ENCODE data around the gene LIF.
A peak's percentile ranks its signal among the peaks of the same experiment; 100 is the strongest.
"Not testable (repeated sequence)": the region's sequence is repeated elsewhere in the genome, so short reads cannot be mapped to it uniquely, and the experiment has no call there.

LIF gene

DNA sequence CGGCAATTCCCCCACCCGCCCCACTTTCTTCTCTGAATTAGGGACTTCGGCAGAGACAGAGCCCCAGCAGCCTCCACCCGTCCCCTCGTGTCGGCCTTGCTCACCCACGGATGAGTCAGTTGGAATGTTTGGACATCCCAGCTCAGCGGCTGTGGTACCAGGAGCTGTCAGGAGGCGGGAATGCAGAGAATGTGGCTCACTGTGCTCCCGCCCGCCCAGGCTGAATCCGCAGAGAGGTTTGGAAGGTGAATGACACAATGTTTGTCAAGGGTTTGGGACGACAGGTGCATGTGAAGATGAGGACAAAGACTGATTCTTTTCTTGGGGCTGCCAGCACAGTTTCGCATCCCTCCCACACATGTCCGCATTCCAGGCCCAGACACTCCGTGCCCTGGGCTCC, 39.6 kb downstream of the LIF start:
- in situ Hi-C loops (cut with MboI; ENCODE audit: low sequenced_read_pairs, unreplicated experiment) = no loop called here
- TF ChIP-seq, protein P1, sequence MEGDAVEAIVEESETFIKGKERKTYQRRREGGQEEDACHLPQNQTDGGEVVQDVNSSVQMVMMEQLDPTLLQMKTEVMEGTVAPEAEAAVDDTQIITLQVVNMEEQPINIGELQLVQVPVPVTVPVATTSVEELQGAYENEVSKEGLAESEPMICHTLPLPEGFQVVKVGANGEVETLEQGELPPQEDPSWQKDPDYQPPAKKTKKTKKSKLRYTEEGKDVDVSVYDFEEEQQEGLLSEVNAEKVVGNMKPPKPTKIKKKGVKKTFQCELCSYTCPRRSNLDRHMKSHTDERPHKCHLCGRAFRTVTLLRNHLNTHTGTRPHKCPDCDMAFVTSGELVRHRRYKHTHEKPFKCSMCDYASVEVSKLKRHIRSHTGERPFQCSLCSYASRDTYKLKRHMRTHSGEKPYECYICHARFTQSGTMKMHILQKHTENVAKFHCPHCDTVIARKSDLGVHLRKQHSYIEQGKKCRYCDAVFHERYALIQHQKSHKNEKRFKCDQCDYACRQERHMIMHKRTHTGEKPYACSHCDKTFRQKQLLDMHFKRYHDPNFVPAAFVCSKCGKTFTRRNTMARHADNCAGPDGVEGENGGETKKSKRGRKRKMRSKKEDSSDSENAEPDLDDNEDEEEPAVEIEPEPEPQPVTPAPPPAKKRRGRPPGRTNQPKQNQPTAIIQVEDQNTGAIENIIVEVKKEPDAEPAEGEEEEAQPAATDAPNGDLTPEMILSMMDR (IDR thresholded peaks at IDR 0.05; ENCODE audit: borderline replicate concordance, control extremely low read depth, extremely low read depth, insufficient read depth, missing control alignments) = no peak
- DNase-seq (ENCODE audit: low spot score) = peak; percentile 20

DNA sequence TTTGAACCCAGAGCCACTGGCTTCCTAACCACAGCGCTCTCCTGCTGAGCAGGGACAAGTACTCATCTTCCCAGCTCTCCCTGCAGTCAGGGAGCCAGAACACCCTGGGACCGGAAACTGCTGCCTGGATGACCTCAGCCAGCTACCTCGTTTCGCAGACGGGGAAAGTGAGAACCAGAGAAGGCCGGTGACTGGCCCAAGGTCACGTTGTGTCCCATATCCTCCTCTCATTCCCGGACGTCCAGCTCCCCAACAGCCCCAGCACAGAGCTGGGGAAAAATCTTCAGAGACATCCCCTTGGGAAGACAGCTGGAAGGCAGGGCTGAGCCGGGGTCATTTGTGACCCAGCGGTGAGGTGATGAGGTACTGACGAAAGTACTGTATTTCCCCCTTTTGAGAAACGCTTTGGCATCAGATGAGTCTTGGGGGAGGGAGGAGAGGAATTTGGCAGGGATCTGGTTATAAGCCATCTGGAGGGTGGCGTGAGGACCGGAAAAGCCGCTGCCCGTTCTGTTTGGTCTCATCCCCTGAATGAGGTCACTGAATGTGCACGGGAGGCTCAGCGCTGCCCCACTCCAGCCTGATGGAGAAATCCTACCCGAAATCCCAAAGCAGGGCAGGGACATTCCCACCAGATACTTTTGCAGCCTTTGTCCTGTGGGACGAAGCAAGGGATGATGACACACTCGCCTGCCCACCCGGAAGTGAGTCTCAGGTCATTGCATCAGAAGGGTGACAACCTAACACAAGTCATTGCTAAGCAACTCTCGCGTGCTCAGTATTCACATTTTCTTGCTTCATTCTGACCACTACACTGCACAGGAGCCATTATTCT, 41.1 kb downstream of the LIF start:
- in situ Hi-C loops (cut with MboI; ENCODE audit: low sequenced_read_pairs, unreplicated experiment) = no loop called here
- TF ChIP-seq, protein P1 (IDR thresholded peaks at IDR 0.05; ENCODE audit: borderline replicate concordance, control extremely low read depth, extremely low read depth, insufficient read depth, missing control alignments) = no peak
- peak; percentile 17 for DNase-seq (ENCODE audit: low spot score)

DNA sequence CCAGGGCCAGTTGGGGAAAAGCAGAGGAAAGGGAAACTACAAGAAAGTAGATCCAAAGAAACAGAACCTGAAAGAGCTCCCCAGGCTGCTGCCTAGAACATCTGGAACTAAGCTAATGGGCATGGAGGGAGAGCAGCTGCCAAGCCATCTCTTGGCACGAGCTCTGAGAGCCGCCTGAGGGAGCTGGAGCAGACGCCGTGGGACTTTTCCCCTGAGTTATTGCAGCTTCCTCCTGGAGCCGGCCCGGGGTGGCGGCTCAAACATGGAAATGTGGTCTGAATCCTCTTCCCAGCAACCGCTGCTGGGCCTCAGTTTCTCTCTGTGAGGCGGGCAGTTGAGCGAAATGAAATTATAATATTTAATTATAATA, 41.8 kb downstream of the LIF start:
- peak; percentile 12 for DNase-seq (ENCODE audit: low spot score)
- in situ Hi-C loops (cut with MboI; ENCODE audit: low sequenced_read_pairs, unreplicated experiment) = no loop called here
- TF ChIP-seq, protein P1 (IDR thresholded peaks at IDR 0.05; ENCODE audit: borderline replicate concordance, control extremely low read depth, extremely low read depth, insufficient read depth, missing control alignments) = no peak

DNA sequence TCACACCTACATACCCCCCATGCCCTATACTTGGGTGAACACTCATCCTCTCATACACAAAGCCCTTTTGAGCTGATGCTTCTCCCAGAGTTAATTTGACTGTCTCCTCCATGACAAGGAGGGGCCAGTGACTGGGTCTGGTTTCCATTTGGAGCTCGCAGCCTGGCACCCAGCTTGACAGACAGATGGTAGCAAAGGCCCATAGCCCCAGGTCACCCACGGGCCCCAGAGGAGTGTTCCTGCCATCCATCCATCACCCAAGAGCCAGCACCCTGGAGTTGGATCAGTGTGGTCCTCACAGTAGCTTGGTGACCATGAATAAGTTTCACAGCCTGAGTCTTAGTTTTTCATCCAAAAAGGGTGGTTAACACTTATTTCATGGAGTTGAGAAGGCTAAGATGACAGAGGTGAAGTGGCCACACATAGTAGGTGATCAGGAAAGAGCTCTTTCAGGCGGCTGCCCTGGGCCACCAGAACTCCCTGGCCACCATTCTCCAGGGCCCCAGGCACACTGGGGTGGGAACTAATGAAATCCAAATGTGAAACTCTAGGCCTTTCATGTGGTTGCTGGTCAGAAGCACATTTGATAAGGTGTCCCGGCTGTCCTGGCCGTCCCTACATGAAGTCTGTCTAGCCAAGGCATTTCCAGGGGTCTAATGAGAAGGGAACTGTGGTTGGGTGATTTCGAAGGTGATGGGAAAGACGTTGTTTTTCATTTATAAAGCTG, 42.4 kb downstream of the LIF start:
- in situ Hi-C loops (cut with MboI; ENCODE audit: low sequenced_read_pairs, unreplicated experiment) = no loop called here
- peak; percentile 10 for DNase-seq (ENCODE audit: low spot score)
- TF ChIP-seq, protein P1 (IDR thresholded peaks at IDR 0.05; ENCODE audit: borderline replicate concordance, control extremely low read depth, extremely low read depth, insufficient read depth, missing control alignments) = no peak

DNA sequence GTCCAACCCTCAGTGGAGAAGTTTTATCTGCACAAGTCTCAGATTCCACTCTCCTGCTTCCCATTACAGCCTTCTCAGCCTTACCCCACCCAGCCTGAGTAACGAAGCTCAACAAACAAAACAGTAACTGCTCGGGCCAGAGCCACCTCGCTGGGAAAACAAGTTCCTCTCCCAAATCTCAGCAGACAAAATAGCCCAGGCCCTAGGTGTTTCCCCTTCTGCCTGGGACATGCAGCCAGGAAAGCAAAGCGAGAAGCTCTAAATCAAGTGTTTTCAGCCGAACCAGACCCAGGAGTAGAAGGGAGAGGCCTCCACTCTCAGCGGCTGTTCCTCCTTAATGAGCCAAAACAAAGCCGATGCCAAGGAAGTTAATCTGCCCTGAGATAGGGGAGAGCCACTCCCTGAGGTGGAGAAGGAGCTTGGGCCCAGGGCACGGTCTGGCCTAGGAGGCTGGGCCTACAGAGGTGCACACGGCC, 44.0 kb downstream of the LIF start:
- peak; percentile 11 for DNase-seq (ENCODE audit: low spot score)
- TF ChIP-seq, protein P1 (IDR thresholded peaks at IDR 0.05; ENCODE audit: borderline replicate concordance, control extremely low read depth, extremely low read depth, insufficient read depth, missing control alignments) = no peak

DNA sequence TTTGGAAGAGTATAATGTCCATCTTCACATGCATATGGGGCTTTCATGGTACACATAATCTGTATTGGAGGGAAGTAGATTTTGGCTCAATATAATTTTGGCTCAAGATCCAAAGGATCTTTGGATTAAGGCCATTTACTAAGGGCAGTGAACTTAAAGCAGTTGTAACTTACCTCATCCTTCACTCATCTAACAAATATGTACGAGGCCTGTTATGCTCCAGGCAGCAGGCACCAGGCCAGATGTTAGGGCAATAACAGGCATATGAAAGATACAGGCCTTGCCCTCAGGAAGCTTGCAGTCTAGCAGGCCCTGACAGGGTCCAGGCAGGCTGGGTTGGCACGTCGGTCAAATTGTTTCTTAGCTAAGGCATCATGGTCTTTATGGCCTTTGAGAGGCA, 44.6 kb downstream of the LIF start:
- TF ChIP-seq, protein P1 (IDR thresholded peaks at IDR 0.05; ENCODE audit: borderline replicate concordance, control extremely low read depth, extremely low read depth, insufficient read depth, missing control alignments) = no peak
- DNase-seq (ENCODE audit: low spot score) = no peak

More for the DNA sequence above, 44.0 kb downstream of the LIF start:
- in situ Hi-C loops (cut with MboI; ENCODE audit: low sequenced_read_pairs, unreplicated experiment) = no loop called here

DNA sequence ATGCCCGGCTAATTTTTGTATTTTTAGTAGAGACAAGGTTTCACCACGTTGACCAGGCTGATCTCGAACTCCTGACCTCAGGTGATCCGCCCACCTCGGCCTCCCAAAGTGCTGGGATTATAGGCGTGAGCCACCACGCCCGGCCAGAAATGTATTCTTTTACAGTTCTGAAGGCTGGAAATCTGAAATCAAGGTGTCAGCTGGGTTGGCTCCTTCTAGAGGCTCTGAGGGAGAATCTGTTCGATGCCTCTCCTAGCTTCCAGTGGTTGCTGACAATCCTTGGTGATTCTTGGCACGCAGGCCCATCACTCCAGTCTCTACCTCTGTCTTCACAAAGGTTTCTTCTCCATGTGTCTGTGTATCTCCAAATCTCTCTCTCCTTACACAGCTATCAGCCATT, 45.7 kb downstream of the LIF start:
- in situ Hi-C loops (cut with MboI; ENCODE audit: low sequenced_read_pairs, unreplicated experiment) = not testable (repeated sequence)
- DNase-seq (ENCODE audit: low spot score) = peak; percentile 6

More for the DNA sequence above, 44.6 kb downstream of the LIF start:
- in situ Hi-C loops (cut with MboI; ENCODE audit: low sequenced_read_pairs, unreplicated experiment) = no loop called here
